GM12878 (cell line): ENCODE results near the gene FMN2. TPM values are rescaled to one million over a fixed set of nuclear protein-coding genes. Genes with fewer than 3 reads are reported as not detected.

ENCODE experiments used
- ATAC-seq: fragments of 200-7000 bp; cut with Tn5 transposase; 3 replicates; pipeline ENCODE4 v1.9.1; 2020; ENCODE audit warnings: mild to moderate bottlenecking, moderate library complexity
- BruUV-seq: library from RNA; stranded (reverse); fragments of 400-500 nt; replicated peaks from 2 replicates; lab custom pipeline; 2021; lab: Mats Ljungman, UMichigan
- CTCF ChIA-PET: fragments of 300-600 bp; sonication (Branson Sonifier 250); formaldehyde crosslinking; extraction: SDS; loops from one replicate; lab custom pipeline; 2021; ENCODE audit warnings: inconsistent platforms; lab: Yijun Ruan, JAX
- POLR2A ChIA-PET: fragments of 350-600 bp; formaldehyde crosslinking; extraction: SDS; loops from one replicate; lab custom pipeline; 2021; ENCODE audit warnings: inconsistent platforms; lab: Charles Lee
- RAD21 ChIA-PET: fragments of 300-600 bp; sonication (Branson Sonifier 250); formaldehyde crosslinking; loops from one replicate; lab custom pipeline; 2023; ENCODE audit warnings: antibody characterized with exemption; ENCODE audit not compliant: unreplicated experiment; lab: Charles Lee
- SMC1A ChIA-PET: fragments of 300-600 bp; sonication (Branson Sonifier 250); formaldehyde crosslinking; loops from one replicate; lab custom pipeline; 2023; ENCODE audit not compliant: unreplicated experiment, uncharacterized antibody; lab: Charles Lee
- DNase-seq: peaks from one replicate; pipeline ENCODE4 v3.0.0-alpha.2; 2011; ENCODE audit warnings: low read depth, low spot score
- FAIRE-seq: peaks from 3 replicates; lab custom pipeline; 2011; peaks lifted over from hg19 to GRCh38; lab: Jason Lieb, UNC
- H2AFZ ChIP-seq: 2 replicates; pipeline ENCODE4 v1.6.0; 2011; ENCODE audit warnings: low read depth, low read length, control low read depth; ENCODE audit not compliant: control insufficient read depth
- H3K27ac ChIP-seq: 2 replicates; pipeline ENCODE4 v1.5.1; 2011; ENCODE audit warnings: control low read depth; ENCODE audit not compliant: control insufficient read depth, insufficient read depth
- H3K27me3 ChIP-seq, 2 experiments: replicated peaks in 1 of 2; 2 replicates each; pipeline versions ENCODE4 v1.6.0 to v1.6.1; 2011; ENCODE audit warnings: low read length in 1 of 2; ENCODE audit not compliant: control insufficient read depth in 2 of 2, insufficient read depth in 2 of 2
- H3K36me3 ChIP-seq, 2 experiments: 2 replicates each; pipeline ENCODE4 v1.5.1; 2011; ENCODE audit warnings: low read length in 1 of 2; ENCODE audit not compliant: control insufficient read depth in 2 of 2, insufficient read depth in 2 of 2
- H3K4me1 ChIP-seq: 2 replicates; pipeline ENCODE4 v1.6.1; 2011; ENCODE audit warnings: mild to moderate bottlenecking, low read length, moderate library complexity, mixed read lengths; ENCODE audit not compliant: control insufficient read depth, insufficient read depth
- H3K4me2 ChIP-seq: 2 replicates; pipeline ENCODE4 v1.6.0; 2011; ENCODE audit warnings: control low read depth; ENCODE audit not compliant: control insufficient read depth, insufficient read depth
- H3K4me3 ChIP-seq: fragments of 200-600 bp; sonication (generic); 2 replicates; pipeline ENCODE4 v1.5.1; 2016
- H3K79me2 ChIP-seq: 2 replicates; pipeline ENCODE4 v1.6.0; 2011; ENCODE audit warnings: low read length; ENCODE audit not compliant: control insufficient read depth, insufficient read depth
- H3K9ac ChIP-seq: 2 replicates; pipeline ENCODE4 v1.8.0; 2011; ENCODE audit warnings: low read length, control low read depth, mixed read lengths; ENCODE audit not compliant: control insufficient read depth, insufficient read depth
- H3K9me3 ChIP-seq: replicated peaks from 3 replicates; pipeline ENCODE4 v1.5.1; 2011; ENCODE audit warnings: mild to moderate bottlenecking, low read length; ENCODE audit not compliant: control insufficient read depth, insufficient read depth
- H4K20me1 ChIP-seq: 2 replicates; pipeline ENCODE4 v1.6.0; 2011; ENCODE audit not compliant: control insufficient read depth, insufficient read depth
- CBX3 ChIP-seq: fragments of 200-600 bp; sonication (generic); IDR thresholded peaks from 2 replicates; pipeline ENCODE4 v1.6.1; 2016; ENCODE audit warnings: low read depth, borderline replicate concordance
- CREM ChIP-seq: IDR thresholded peaks from 2 replicates; pipeline ENCODE4 v1.6.1; 2014; ENCODE audit warnings: antibody characterized with exemption, low read depth
- IKZF2 ChIP-seq, 2 experiments: fragments of 450-650 bp; IDR thresholded peaks; 2 replicates each; pipeline ENCODE4 v1.6.1; 2017; ENCODE audit warnings: mild to moderate bottlenecking in 2 of 2, moderate library complexity in 2 of 2
- JUNB ChIP-seq: IDR thresholded peaks from 2 replicates; pipeline ENCODE4 v1.6.1; 2016; ENCODE audit warnings: antibody characterized with exemption, mild to moderate bottlenecking
- MLLT1 ChIP-seq: fragments of 450-650 bp; IDR thresholded peaks from 2 replicates; pipeline ENCODE4 v1.6.1; 2016; ENCODE audit warnings: mild to moderate bottlenecking
- MTA2 ChIP-seq: fragments of 450-650 bp; IDR thresholded peaks from 2 replicates; pipeline ENCODE4 v1.6.1; 2016; ENCODE audit warnings: low read depth, mild to moderate bottlenecking, moderate library complexity
- PAX8 ChIP-seq: fragments of 450-650 bp; IDR thresholded peaks from 2 replicates; pipeline ENCODE4 v1.6.1; 2017; ENCODE audit warnings: mild to moderate bottlenecking, moderate library complexity
- PML ChIP-seq: IDR thresholded peaks from 2 replicates; pipeline ENCODE4 v1.6.1; 2012; ENCODE audit warnings: low read length, inconsistent platforms
- SIN3A ChIP-seq: IDR thresholded peaks from 2 replicates; pipeline ENCODE4 v1.6.1; 2012; ENCODE audit warnings: low read depth, low read length, improper control_type of control experiment
- ZBTB33 ChIP-seq: fragments of 450-650 bp; IDR thresholded peaks from 2 replicates; pipeline ENCODE4 v1.6.1; 2017; ENCODE audit warnings: mild to moderate bottlenecking
- WGBS: methylation state at CpG from one replicate; pipeline ENCODE4 v1.1.6; 2016; ENCODE audit warnings: low lambda C conversion rate; ENCODE audit not compliant: insufficient replicate concordance, insufficient coverage; ENCODE audit errors: missing lambda C conversion rate; 5-methylcytosine and 5-hydroxymethylcytosine counted together
- in situ Hi-C: fragments of 300-500 bp; cut with MboI; formaldehyde crosslinking; loops from 9 replicates; pipeline ENCODE4 v1.14.3; 2018; ENCODE audit warnings: mixed read lengths
- intact Hi-C: fragments of 100-400 bp; cut with micrococcal nuclease; formaldehyde crosslinking; loops from one replicate; pipeline ENCODE4 v1.14.2; 2022; ENCODE audit not compliant: unreplicated experiment
- polyA plus RNA-seq, 11 experiments: library from polyadenylated mRNA; depleted of rRNA in 4 of 11; unstranded in 6 of 11; stranded (reverse) in 5 of 11; fragments of >200 nt; fragmentation: Nextera tagmentation in 4 of 11; fragmentation: Illumina TruSeq in 1 of 11; extraction: Ambion mirVana in 4 of 11; extraction: Trizol in 1 of 11; gene quantifications; 1 replicate in 1 of 11; 2 replicates in 10 of 11; pipeline versions ENCODE4 v1.2.1 to v1.2.3, GENCODE V29; 2011 to 2016; ENCODE audit warnings: inconsistent platforms in 2 of 11, missing spikeins in 2 of 11, low read depth in 1 of 11
- total RNA-seq, 4 experiments: library from RNA; depleted of rRNA in 3 of 4; stranded (reverse); fragments of >200 nt in 3 of 4; fragmentation: Illumina TruSeq in 1 of 4; extraction: Trizol in 1 of 4; gene quantifications; 2 replicates each; pipeline versions ENCODE4 v1.2.1 to v1.2.3, GENCODE V29; 2013 to 2021

Gene FMN2
- total and polyA plus RNA-seq, 10 of the 15 experiments (the other 5 are each of a cell fraction or from before 2014, with no cell fraction given): 0.60 TPM; not detected in 9

GRCh38 chr1:240506176-240506575 is 414.5 kb downstream of the FMN2 start:
- H4K20me1 ChIP-seq: no peaks in the 10 kb centered on the region
- no peaks in the 10 kb centered on the region for H3K9me3 ChIP-seq
- DNase-seq: no peak
- H3K27ac ChIP-seq: no peak overlapping the region
- no peak overlapping the region for H3K4me3 ChIP-seq
- H2AFZ ChIP-seq: no peak overlapping the region
- WGBS: 39% methylated on average over 4 of the region's 4 CpGs
- intact Hi-C loops (no loop called here), in situ Hi-C loops (no loop called here)
- no peak overlapping the region for H3K9ac ChIP-seq
- no peak for TF ChIP-seq MLLT1
- TF ChIP-seq PAX8: no peak
- TF ChIP-seq SIN3A: no peak
- TF ChIP-seq JUNB: no peak
- TF ChIP-seq PML: no peak
- no peak for TF ChIP-seq MTA2
- TF ChIP-seq CREM: no peak
- TF ChIP-seq CBX3: no peak
- no peak for TF ChIP-seq IKZF2 (IDR thresholded peaks at IDR 0.05)
- no peak for TF ChIP-seq ZBTB33
- SMC1A ChIA-PET: no interaction called here
- no peak overlapping the region for H3K4me2 ChIP-seq
- H3K4me1 ChIP-seq: no peaks in the 10 kb centered on the region
- no TSS peak for BruUV-seq
- H3K79me2 ChIP-seq: no peaks in the 10 kb centered on the region
- no peaks in the 10 kb centered on the region for H3K27me3 ChIP-seq
- H3K36me3 ChIP-seq: no peaks in the 10 kb centered on the region
- POLR2A ChIA-PET: no interaction called here
- CTCF ChIA-PET: no interaction called here
- no peak for FAIRE-seq
- no peak for ATAC-seq
- RAD21 ChIA-PET: no interaction called here
